GM19328 (cell line): Measurements from ENCODE around the gene PEX7.
"Not testable (repeated sequence)": the region's sequence is repeated elsewhere in the genome, so short reads cannot be mapped to it uniquely, and the experiment has no call there.

Experiments used
- ATAC-seq: cut with Tn5 transposase; IDR thresholded peaks from one replicate; pipeline ENCODE4 v1.9.1; 2021; ENCODE audit warnings: mild to moderate bottlenecking, moderate library complexity; ENCODE audit not compliant: unreplicated experiment

Gene PEX7

DNA sequence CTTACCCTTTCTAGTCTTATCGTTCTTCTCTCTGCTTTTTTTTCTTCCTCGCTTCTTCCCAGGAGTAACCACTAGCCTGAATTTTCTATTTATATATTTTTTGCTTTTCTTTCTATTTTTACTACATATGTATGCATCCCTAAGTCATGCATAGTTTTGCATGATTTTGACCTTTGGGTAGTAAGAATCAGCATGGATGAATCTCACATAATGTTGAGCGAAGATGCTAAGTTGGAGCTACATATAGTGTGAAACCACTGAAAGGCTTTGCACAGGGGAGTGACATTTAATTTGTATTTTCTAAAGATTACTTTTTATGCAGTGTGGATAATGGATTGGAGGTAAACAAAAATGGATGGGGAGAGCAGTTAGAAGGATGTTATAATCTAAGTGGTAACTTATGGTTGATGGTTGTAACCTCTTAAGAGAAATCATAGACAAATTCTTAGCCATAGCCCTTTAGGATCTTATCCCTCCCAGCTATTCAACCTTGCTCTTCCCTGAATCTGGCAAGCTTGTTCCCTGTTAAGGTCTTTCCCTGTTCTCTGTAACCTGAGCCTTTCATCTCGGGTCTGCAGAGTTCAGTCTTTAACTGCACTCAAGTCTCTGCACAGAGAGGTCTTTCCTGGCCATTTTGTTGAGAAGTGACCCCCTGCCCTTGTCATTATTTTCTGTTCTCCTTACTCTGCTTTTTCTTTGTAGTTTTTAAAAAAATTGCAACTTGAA lies 18.0 kb downstream of the PEX7 start:
- no peak for ATAC-seq

DNA sequence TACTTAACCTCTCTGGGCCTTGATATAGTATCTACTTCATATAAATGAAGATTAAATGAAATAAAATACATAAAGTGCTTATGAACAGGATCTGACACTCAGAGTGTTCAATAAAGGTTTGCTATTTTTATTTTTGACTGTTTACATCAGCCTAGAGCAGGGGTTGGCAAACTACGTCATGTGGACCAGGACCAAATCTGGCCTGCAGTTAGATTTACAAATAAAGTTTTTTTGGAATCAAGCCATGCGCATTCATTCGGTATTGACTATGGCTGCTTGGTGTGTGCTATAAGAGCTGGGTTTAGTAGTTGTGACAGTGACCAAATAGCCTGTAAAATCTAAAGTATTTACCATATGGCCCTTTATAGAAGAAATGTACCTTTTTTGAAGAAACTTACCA lies 20.8 kb downstream of the PEX7 start:
- no peak for ATAC-seq

DNA sequence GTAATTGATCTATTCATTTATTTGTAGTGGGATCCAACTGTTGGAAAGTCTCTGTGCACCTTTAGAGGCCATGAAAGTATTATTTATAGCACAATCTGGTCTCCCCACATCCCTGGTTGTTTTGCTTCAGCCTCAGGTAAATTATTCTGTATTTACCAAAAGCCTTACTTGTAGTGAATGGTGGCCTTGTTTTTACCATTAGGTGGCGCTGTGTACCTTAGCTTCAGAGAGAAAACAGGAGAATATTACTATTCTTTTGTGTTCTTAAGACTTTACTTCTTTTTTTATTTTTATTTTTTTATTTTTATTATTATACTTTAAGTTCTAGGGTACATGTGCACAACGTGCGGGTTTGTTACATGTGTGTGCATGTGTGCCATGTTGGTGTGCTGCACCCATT lies 23.7 kb downstream of the PEX7 start:
- no peak for ATAC-seq

DNA sequence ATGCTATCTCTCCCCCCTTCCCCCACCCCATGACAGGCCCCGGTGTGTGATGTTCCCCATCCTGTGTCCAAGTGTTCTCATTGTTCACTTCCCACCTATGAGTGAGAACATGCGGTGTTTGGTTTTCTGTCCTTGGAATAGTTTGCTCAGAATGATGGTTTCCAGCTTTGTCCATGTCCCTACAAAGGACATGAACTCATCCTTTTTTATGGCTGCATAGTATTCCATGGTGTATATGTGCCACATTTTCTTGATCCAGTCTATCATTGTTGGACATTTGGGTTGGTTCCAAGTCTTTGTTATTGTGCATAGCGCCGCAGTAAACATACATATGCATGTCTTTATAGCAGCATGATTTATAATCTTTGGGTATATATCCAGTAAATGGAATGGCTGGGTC lies 24.1 kb downstream of the PEX7 start:
- ATAC-seq: not testable (repeated sequence)

DNA sequence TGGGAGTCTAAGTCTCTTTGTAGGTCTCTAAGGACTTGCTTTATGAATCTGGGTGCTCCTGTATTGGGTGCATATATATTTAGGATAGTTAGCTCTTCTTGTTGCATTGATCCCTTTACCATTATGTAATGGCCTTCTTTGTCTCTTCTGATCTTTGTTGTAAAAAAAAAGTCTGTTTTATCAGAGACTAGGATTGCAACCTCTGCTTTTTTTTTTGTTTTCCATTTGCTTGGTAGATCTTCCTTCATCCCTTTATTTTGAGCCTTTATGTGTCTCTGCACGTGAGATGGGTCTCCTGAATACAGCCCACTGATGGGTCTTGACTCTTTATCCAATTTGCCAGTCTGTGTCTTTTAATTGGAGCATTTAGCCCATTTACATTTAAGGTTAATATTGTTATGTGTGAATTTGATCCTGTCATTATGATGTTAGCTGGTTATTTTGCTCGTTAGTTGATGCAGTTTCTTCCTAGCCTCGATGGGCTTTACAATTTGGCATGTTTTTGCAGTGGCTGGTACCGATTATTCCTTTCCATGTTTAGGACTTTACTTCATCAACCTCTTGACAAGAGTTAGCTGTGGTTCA lies 27.7 kb downstream of the PEX7 start:
- ATAC-seq: not testable (repeated sequence)

- ATAC-seq: no peak
Observed at GRCh38 chr6:136859430-136859829, 37.0 kb downstream of the PEX7 start.

GRCh38 chr6:136860043-136860442 lies 37.7 kb downstream of the PEX7 start:
- ATAC-seq: no peak

GRCh38 chr6:136862662-136863061 lies 40.3 kb downstream of the PEX7 start:
- ATAC-seq: no peak

DNA sequence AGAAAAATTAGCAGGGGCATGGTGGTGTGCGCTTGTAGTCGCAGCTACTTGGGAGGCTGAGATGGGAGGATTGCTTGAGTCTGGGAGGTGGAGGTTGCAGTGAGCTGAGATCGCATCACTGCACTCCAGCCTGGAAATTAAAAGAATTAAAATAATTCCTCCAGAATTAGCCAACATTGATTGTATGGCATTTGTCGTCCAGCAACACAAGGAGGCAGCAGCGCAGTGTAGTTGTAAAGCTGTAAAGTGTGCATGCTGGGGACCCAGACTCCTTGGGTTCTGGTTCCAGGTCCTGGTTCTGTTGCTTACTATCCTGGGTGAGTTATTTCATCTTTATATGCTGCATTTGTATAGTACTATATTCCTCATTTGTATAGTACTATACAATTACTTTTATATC lies 41.4 kb downstream of the PEX7 start:
- ATAC-seq: no peak

DNA sequence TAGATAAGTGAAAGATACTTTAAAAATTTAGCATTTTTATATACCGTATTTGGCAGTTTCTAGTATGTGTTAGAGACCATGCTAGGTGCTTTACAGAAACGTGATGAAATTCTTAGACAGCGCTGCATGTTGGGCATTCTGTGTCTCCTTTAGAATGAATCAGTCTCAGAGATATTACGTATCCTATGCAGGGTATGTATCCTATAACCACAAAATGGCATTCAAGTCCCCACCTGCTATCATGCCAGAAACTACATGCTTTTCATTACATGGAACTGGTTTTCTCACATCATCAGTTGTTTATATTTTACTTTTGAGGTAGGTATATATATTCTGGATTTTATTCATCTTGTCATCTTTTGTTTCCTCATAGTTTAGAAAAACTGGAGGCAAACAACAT lies 42.3 kb downstream of the PEX7 start:
- no peak for ATAC-seq

GRCh38 chr6:136866872-136867416 lies 44.6 kb downstream of the PEX7 start:
- no peak for ATAC-seq

DNA sequence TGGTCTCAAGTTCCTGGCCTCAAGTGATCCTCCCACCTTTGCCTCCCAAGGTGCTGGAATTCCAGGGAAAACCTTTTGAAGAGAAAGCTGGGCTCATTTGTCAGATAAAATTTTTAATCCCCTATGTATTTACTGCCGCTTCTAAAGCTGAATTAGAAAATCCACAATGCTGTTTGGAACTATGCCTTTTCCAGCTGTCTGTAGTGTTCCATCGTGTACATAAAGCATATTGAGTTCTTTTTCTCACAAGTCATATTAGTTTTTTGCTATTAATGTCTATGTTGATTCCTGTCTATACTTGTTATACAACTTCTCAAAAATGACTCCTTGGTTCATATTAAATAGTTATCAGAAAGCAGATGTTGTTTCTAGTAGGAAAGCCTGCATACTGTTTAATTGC lies 47.1 kb downstream of the PEX7 start:
- no peak for ATAC-seq

- no peak for ATAC-seq
Observed at GRCh38 chr6:136873748-136874147, 51.4 kb downstream of the PEX7 start.

DNA sequence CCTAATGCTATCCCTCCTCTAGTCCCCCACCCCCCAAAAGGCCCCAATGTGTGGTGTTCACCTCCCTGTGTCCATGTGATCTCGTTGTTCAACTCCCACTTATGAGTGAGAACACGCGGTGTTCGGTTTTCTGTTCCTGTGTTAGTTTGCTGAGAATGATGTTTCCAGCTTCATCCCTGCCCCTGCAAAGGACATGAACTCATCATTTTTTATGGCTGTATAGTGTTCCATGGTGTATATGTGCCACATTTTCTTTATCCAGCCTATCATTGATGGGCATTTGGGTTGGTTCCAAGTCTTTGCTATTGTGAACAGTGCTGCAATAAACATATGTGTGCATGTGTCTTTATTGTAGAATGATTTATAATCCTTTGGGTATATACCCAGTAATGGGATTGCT lies 54.1 kb downstream of the PEX7 start:
- not testable (repeated sequence) for ATAC-seq

GRCh38 chr6:136880748-136881460 lies 58.5 kb downstream of the PEX7 start:
- no peak for ATAC-seq

- no peak for ATAC-seq
Observed at GRCh38 chr6:136886091-136886490, 63.7 kb downstream of the PEX7 start.

DNA sequence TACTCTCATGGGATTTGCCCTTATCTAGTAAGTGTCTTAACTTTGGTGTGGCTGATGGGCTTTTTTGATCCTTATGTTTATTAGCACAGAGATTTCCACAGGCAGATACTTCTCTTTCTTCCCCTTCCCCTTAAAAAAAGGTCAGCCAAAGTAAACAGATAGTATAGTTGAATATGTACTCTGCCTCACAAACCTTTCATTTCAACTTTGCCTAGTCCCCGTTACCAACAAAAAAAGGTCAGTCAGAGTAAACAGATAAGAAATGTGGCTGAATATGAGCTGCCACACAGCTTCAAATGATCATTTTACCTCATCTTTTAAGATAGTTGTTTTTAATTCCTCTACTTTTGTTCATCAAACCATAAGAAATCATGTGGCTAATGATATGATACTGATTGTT lies 65.6 kb downstream of the PEX7 start:
- no peak for ATAC-seq

- ATAC-seq: no peak
Observed at GRCh38 chr6:136889271-136890193, 67.1 kb downstream of the PEX7 start.

DNA sequence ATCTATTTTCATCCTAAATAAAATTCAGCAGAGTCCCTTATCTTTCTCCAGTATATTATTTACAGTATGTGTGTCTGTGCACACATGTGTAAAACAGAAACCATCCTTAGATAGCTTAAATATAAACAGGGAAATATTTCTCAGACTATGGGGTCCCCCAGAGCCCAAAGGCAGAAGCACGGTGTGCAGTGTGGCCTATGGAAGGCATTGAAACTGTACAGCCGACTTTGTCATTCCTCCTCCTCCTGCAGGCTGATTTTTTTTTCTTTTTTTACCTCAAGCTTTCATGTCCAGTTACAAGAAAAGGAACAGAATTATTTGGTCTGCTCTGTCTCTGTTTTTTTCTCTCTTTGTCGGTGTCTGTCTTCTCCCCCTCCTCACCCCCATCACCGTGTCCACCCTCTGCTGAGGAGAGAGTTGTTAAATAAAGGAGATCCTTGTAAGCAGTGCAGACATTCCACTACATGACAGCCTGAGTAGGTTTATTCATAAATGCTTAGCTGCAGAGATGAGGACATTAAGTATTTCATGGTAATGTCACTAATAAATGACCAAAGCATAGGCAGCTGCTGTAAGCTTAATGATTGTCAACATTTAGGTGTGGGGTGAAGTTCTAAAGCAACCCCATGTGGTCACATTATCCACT lies 67.9 kb downstream of the PEX7 start:
- no peak for ATAC-seq

- no peak for ATAC-seq
Observed at GRCh38 chr6:136890986-136891385, 68.6 kb downstream of the PEX7 start.
